Heart left ventricle (tissue), 16 donors: ENCODE measurements around the gene HLF. TPM values are rescaled to one million over a fixed set of nuclear protein-coding genes. Genes with fewer than 3 reads are reported as not detected.

Experiments
- ATAC-seq, 4 donors: fragments of 200-7000 bp; cut with Tn5 transposase; one replicate each; pipeline ENCODE4 v1.9.1; 2020 to 2022; ENCODE audit warnings: moderate library complexity in 4 of 4, mild to moderate bottlenecking in 3 of 4, moderate number of reproducible peaks in 1 of 4
- DNase-seq, 5 donors: peaks; one replicate each; pipeline ENCODE4 v3.0.0-alpha.2; 2020
- H3K27ac ChIP-seq, 12 donors: fragments of 200-600 bp; sonication (generic) in 4 of 12; one replicate each; pipeline versions ENCODE4 v1.5.0 to v1.8.0; 2016 to 2022; ENCODE audit warnings: mild to moderate bottlenecking in 2 of 12
- H3K27me3 ChIP-seq, 9 donors: fragments of 200-600 bp; sonication (generic) in 2 of 9; one replicate each; pipeline versions ENCODE4 v1.5.1 to v1.8.0; 2016 to 2022; ENCODE audit warnings: mild to moderate bottlenecking in 3 of 9
- H3K36me3 ChIP-seq, 9 donors: fragments of 200-600 bp; sonication (generic) in 2 of 9; one replicate each; pipeline versions ENCODE4 v1.5.0 to v1.8.0; 2018 to 2022; ENCODE audit warnings: mild to moderate bottlenecking in 2 of 9
- H3K4me1 ChIP-seq, 12 donors: fragments of 200-600 bp; sonication (generic) in 4 of 12; one replicate each; pipeline versions ENCODE4 v1.5.0 to v1.8.0; 2016 to 2022; ENCODE audit warnings: mild to moderate bottlenecking in 3 of 12
- H3K4me3 ChIP-seq, 12 donors: fragments of 200-600 bp; sonication (generic) in 4 of 12; one replicate each; pipeline versions ENCODE4 v1.5.0 to v1.8.0; 2017 to 2022; ENCODE audit warnings: mild to moderate bottlenecking in 9 of 12, moderate library complexity in 4 of 12
- H3K9me3 ChIP-seq, 12 donors: fragments of 200-600 bp; sonication (generic) in 4 of 12; one replicate each; pipeline versions ENCODE4 v1.5.0 to v1.8.0; 2016 to 2022; ENCODE audit warnings: mild to moderate bottlenecking in 1 of 12
- POLR2A ChIP-seq, 2 donors: fragments of 450-650 bp; IDR thresholded peaks; one replicate each; pipeline ENCODE4 v1.6.1; 2017; ENCODE audit warnings: antibody characterized with exemption in 2 of 2, mild to moderate bottlenecking in 2 of 2, moderate library complexity in 2 of 2
- WGBS, 4 donors: extraction: QIAGEN DNeasy Blood & Tissue Kit in 2 of 4; methylation state at CpG; one replicate each; pipeline versions ENCODE4 v1.1.5 to v1.1.7; 2013 to 2018; 5-methylcytosine and 5-hydroxymethylcytosine counted together
- intact Hi-C, 10 donors: fragments of 100-400 bp; cut with DNase I; formaldehyde crosslinking; loops; one replicate each; pipeline versions ENCODE4 v1.11.1 to v1.14.2; 2022
- polyA plus RNA-seq, 2 donors: library from polyadenylated mRNA; stranded (reverse); fragments of 200-250 nt; gene quantifications; one replicate each; pipeline ENCODE4 v1.2.3, GENCODE V29; 2013
- total RNA-seq, 9 donors: library from RNA; depleted of rRNA in 2 of 9; stranded (reverse); fragments of >200 nt in 2 of 9; fragmentation: NEBNext Ultra II Directional in 3 of 9; extraction: Animal tissue kit (Norgen Biotek cat#: 25700) in 3 of 9; gene quantifications; one replicate each; pipeline versions ENCODE4 v1.1.0 to v1.2.4, GENCODE V29; 2016 to 2023
- TF ChIP-seq, protein P1 (sequence below), 12 donors: fragments of 200-600 bp; sonication (generic) in 4 of 12; IDR thresholded peaks; one replicate each; pipeline versions ENCODE4 v1.5.0 to v1.8.0; 2018 to 2022; ENCODE audit warnings: antibody characterized with exemption in 12 of 12, mild to moderate bottlenecking in 5 of 12
- donor health status: ischemic (EF 13 %, LVEDD 7.1; RV severe dilation, severe dysfunction).
- donor health status: healthy with polysubstance abuse.
- donor health status: DM: no; HTN: yes; CAD: no.
- donor health status: DM: no; HTN: no; CAD: no.
- donor health status: ischemic (EF 25% LVEDD 6.9; RV normal size, moderate dysfunction).
- donor health status: ischemic (EF 25% LVEDD 5.7; RV mildly dilated, moderate dysfunction).
- donor health status: healthy.
- donor health status: DM: yes; HTN: yes; CAD: no.
- donor health status: ischemic (EF 35%, LVEDD 5.7; RV mildly dilated, moderate dysfunction).
- donor health status: nonischemic (EF 11% LVEDD 7.7; RV severe dilation, severe dysfunction).
- donor health status: DM: yes; HTN: yes; CAD: no.
- donor health status: PGD.
- donor health status: ischemic (EF 29% LVEDD 5.4; RV normal size, mild dysfunction).
- donor health status: nonischemic (EF 23%, LVEDD 6.1; RV moderate dilation, normal function).

The HLF gene
- total and polyA plus RNA-seq, 11 donors = 5.3 to 46.3 (median 23.8) TPM

DNA sequence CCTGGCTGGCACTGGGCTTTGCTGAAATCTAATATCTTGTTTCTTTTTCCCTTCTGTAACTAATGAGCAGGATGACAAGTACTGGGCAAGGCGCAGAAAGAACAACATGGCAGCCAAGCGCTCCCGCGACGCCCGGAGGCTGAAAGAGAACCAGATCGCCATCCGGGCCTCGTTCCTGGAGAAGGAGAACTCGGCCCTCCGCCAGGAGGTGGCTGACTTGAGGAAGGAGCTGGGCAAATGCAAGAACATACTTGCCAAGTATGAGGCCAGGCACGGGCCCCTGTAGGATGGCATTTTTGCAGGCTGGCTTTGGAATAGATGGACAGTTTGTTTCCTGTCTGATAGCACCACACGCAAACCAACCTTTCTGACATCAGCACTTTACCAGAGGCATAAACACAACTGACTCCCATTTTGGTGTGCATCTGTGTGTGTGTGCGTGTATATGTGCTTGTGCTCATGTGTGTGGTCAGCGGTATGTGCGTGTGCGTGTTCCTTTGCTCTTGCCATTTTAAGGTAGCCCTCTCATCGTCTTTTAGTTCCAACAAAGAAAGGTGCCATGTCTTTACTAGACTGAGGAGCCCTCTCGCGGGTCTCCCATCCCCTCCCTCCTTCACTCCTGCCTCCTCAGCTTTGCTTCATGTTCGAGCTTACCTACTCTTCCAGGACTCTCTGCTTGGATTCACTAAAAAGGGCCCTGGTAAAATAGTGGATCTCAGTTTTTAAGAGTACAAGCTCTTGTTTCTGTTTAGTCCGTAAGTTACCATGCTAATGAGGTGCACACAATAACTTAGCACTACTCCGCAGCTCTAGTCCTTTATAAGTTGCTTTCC is 56.0 kb downstream of the HLF start:
- no peak overlapping the region for H3K27ac ChIP-seq

GRCh38 chr17:55321427-55322060 is 56.8 kb downstream of the HLF start:
- DNase-seq (no peak), ATAC-seq (peak in 3 of 4 donors; percentile 61 to 75 (median 71))
- Histone ChIP-seq H3K9me3 (no peaks in the 10 kb centered on the region), H3K27me3 (no peaks in the 10 kb centered on the region), H3K27ac (no peak overlapping the region), H3K36me3 (peaks cover 0 to 61% (median 12%) of the 10 kb centered on the region in 9 donors), H3K4me1 (peaks cover 0 to 3% (median 0%) of the 10 kb centered on the region in 12 donors), H3K4me3 (peak overlapping the region in 1 of 12 donors; percentile 18)
- TF ChIP-seq, protein P1, sequence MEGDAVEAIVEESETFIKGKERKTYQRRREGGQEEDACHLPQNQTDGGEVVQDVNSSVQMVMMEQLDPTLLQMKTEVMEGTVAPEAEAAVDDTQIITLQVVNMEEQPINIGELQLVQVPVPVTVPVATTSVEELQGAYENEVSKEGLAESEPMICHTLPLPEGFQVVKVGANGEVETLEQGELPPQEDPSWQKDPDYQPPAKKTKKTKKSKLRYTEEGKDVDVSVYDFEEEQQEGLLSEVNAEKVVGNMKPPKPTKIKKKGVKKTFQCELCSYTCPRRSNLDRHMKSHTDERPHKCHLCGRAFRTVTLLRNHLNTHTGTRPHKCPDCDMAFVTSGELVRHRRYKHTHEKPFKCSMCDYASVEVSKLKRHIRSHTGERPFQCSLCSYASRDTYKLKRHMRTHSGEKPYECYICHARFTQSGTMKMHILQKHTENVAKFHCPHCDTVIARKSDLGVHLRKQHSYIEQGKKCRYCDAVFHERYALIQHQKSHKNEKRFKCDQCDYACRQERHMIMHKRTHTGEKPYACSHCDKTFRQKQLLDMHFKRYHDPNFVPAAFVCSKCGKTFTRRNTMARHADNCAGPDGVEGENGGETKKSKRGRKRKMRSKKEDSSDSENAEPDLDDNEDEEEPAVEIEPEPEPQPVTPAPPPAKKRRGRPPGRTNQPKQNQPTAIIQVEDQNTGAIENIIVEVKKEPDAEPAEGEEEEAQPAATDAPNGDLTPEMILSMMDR (IDR thresholded peaks at IDR 0.05) = no peak
- intact Hi-C loops = no loop called here
- 38 to 49% (median 46%) methylated on average over 6 of the region's 6 CpGs for WGBS, 4 donors

More for the DNA sequence above, 56.0 kb downstream of the HLF start:
- H3K4me1 ChIP-seq = peaks cover 0 to 3% (median 0%) of the 10 kb centered on the region in 12 donors
- peaks cover 0 to 69% (median 16%) of the 10 kb centered on the region in 9 donors for H3K36me3 ChIP-seq
- no peak for TF ChIP-seq POLR2A (IDR thresholded peaks at IDR 0.05)
- TF ChIP-seq, protein P1 (IDR thresholded peaks at IDR 0.05) = no peak
- H3K27me3 ChIP-seq = no peaks in the 10 kb centered on the region
- DNase-seq (no peak), ATAC-seq (peak in 1 of 4 donors; percentile 46)
- H3K4me3 ChIP-seq = peak overlapping the region in 1 of 12 donors; percentile 18
- no peaks in the 10 kb centered on the region for H3K9me3 ChIP-seq
- intact Hi-C loops = no loop called here
- 91 to 94% (median 91%) methylated on average over 23 of the region's 23 CpGs for WGBS, 4 donors

DNA sequence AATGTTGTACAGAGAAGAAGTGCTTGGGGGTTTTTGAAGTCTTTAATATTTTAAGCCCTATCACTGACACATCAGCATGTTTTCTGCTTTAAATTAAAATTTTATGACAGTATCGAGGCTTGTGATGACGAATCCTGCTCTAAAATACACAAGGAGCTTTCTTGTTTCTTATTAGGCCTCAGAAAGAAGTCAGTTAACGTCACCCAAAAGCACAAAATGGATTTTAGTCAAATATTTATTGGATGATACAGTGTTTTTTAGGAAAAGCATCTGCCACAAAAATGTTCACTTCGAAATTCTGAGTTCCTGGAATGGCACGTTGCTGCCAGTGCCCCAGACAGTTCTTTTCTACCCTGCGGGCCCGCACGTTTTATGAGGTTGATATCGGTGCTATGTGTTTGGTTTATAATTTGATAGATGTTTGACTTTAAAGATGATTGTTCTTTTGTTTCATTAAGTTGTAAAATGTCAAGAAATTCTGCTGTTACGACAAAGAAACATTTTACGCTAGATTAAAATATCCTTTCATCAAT is 57.8 kb downstream of the HLF start:
- TF ChIP-seq, protein P1 (IDR thresholded peaks at IDR 0.05) = no peak
- no peak for TF ChIP-seq POLR2A (IDR thresholded peaks at IDR 0.05)
- no peak overlapping the region for H3K27ac ChIP-seq
- no peak for DNase-seq
- H3K27me3 ChIP-seq = no peaks in the 10 kb centered on the region
- 92 to 94% (median 93%) methylated on average over 11 of the region's 11 CpGs for WGBS, 4 donors
- no peak overlapping the region for H3K4me3 ChIP-seq
- peaks cover 0 to 3% (median 0%) of the 10 kb centered on the region in 12 donors for H3K4me1 ChIP-seq
- H3K36me3 ChIP-seq = peaks cover 0 to 51% (median 12%) of the 10 kb centered on the region in 9 donors
- no peaks in the 10 kb centered on the region for H3K9me3 ChIP-seq
- ATAC-seq = no peak
- intact Hi-C loops = no loop called here
